Right lobe of liver (tissue), 4 donors: Measurements from ENCODE around the gene PHYKPL.
A peak's percentile ranks its signal among the peaks of the same experiment; 100 is the strongest.

ENCODE experiments used
- CTCF ChIP-seq, 4 donors: fragments of 200-600 bp in 3 of 4; fragments of 450-650 bp in 1 of 4; IDR thresholded peaks; one replicate each; pipeline versions ENCODE4 v1.5.1 to v1.8.0; 2016 to 2022; ENCODE audit warnings: antibody characterized with exemption in 4 of 4, mild to moderate bottlenecking in 2 of 4
- POLR2A ChIP-seq: fragments of 450-650 bp; IDR thresholded peaks from one replicate; pipeline ENCODE4 v1.6.1; 2017; ENCODE audit warnings: antibody characterized with exemption, mild to moderate bottlenecking
- donor health status: DM: no; HTN: no; CAD: no.
- donor health status: DM: no; HTN: no; CAD: no.
- donor health status: DM: no; HTN: yes; CAD: no.

- TF ChIP-seq CTCF (IDR thresholded peaks at IDR 0.05) (peak; percentile 55 to 81 (median 80)), POLR2A (no peak)
These were observed 2.4 kb upstream of the PHYKPL start for GRCh38 chr5:178234750-178235587.
